Measurements from ENCODE around the gene CCNK. TPM values are rescaled to one million over a fixed set of nuclear protein-coding genes. Genes with fewer than 3 reads are reported as not detected.

CCNK gene
- total RNA-seq, 2 experiments from 2014 or later, result 90.2 to 98.8 TPM

DNA sequence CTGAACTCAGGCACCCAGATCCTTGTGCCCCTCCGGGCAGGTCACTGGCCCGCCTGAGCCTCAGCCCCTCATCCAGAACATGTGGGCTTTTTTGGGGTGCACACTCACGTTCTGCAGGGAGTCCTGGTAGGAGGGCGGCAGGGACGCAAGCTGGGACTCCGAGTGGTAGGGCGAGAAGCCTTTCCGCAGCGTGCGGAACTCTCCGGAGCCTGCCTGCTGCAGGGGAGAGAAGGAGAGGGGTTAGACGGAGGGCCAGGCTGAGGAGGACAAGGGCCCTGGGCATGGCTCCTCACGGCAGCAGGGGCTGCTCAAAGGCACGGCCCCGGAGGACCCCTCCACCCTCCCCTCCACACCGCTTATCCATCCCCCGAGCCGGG, 40.8 kb downstream of the CCNK start:
- H3K27ac Mint-ChIP-seq, result no peak overlapping the region
- CTCF ChIA-PET, result interaction anchor here (1.3 kb wide), 1 partner anchor 106 kb away, joined by 4 read pairs; no protein-coding TSS in a partner anchor
- H3K36me3 Mint-ChIP-seq (ENCODE audit: low read depth), result no peaks in the 10 kb centered on the region
- intact Hi-C loops (cut with micrococcal nuclease), result loop anchor here (10.0 kb wide), 1 partner anchor 363 kb away; no protein-coding TSS in a partner anchor
- POLR2A ChIA-PET, result no interaction called here
- no peaks in the 10 kb centered on the region for H3K27me3 Mint-ChIP-seq
- H3K4me1 Mint-ChIP-seq (ENCODE audit: low read depth), result peaks cover 9% of the 10 kb centered on the region
- H3K4me3 Mint-ChIP-seq, result no peak overlapping the region
- ATAC-seq, result no peak
- TF ChIP-seq CTCF (IDR thresholded peaks at IDR 0.05), result no peak
- no peak for DNase-seq
- no peaks in the 10 kb centered on the region for H3K9me3 Mint-ChIP-seq

DNA sequence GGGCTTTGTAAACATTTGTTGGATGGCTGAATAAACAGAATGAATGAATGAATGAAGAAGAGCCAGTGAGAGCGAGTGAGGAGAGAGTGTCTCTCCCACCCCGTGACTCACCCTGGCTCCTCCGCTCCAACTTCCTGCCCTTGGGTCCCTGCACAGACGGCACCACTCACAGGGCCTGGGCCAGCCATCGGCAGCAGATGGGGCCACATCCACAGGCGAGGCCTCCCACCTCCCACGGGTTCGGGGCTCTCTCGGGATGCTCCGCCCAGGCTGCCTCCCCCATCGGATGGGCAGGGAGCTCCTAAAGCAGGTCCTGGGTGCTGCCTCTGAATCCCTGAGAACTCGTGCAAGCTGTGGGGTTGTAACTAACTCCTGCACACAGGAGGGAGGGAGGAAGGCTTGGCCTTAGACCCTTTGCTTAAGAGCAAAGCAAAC, 41.3 kb downstream of the CCNK start:
- no peaks in the 10 kb centered on the region for H3K27me3 Mint-ChIP-seq
- CTCF ChIA-PET, result interaction anchor here (1.1 to 1.3 kb wide), 2 partner anchors 106 kb away, joined by 3 to 4 read pairs; no protein-coding TSS in a partner anchor
- no peak for TF ChIP-seq CTCF (IDR thresholded peaks at IDR 0.05)
- ATAC-seq (no peak), DNase-seq (no peak)
- no peaks in the 10 kb centered on the region for H3K36me3 Mint-ChIP-seq (ENCODE audit: low read depth)
- no peaks in the 10 kb centered on the region for H3K9me3 Mint-ChIP-seq
- no peak overlapping the region for H3K27ac Mint-ChIP-seq
- H3K4me3 Mint-ChIP-seq, result no peak overlapping the region
- intact Hi-C loops (cut with micrococcal nuclease), result loop anchor here (10.0 kb wide), 1 partner anchor 362 kb away; no protein-coding TSS in a partner anchor
- peaks cover 9% of the 10 kb centered on the region for H3K4me1 Mint-ChIP-seq (ENCODE audit: low read depth)
- POLR2A ChIA-PET, result no interaction called here

- ATAC-seq, result no peak
- no peak for DNase-seq
- no peak for TF ChIP-seq CTCF (IDR thresholded peaks at IDR 0.05)
- intact Hi-C loops (cut with micrococcal nuclease), result loop anchor here (10.0 kb wide), 1 partner anchor 362 kb away; no protein-coding TSS in a partner anchor
- ChIA-PET POLR2A (interaction anchor here (0.6 to 1.2 kb wide), 2 partner anchors 23 to 28 kb away, joined by 3 read pairs; no protein-coding TSS in a partner anchor), CTCF (interaction anchor here (1.1 kb wide), 1 partner anchor 105 kb away, joined by 3 read pairs; no protein-coding TSS in a partner anchor)
- Mint-ChIP-seq H3K36me3 (ENCODE audit: low read depth) (no peaks in the 10 kb centered on the region), H3K4me1 (ENCODE audit: low read depth) (peaks cover 9% of the 10 kb centered on the region), H3K27ac (no peak overlapping the region), H3K4me3 (no peak overlapping the region), H3K9me3 (no peaks in the 10 kb centered on the region), H3K27me3 (no peaks in the 10 kb centered on the region)
Observed at GRCh38 chr14:99522934-99523703, 41.9 kb downstream of the CCNK start.

DNA sequence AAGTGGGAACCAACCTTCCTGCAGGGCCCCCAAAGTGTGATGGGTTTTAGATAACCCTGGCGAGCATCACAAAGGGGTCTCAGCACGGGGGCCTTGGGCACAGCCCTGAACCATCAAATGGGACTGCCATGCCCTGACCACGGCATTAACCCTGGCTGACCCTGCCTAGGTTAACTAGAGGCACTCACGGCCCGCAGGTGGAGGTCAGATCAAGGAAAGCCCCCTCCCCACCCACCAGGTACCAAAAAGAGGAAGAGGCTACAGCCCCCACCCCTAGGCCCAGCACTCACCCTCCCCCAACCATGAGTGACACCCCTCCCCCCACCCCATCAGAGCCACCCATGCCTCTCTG, 42.5 kb downstream of the CCNK start:
- ChIA-PET POLR2A (interaction anchor here (0.6 to 1.2 kb wide), 2 partner anchors 23 to 28 kb away, joined by 3 read pairs; no protein-coding TSS in a partner anchor), CTCF (interaction anchor here (1.1 kb wide), 1 partner anchor 105 kb away, joined by 3 read pairs; no protein-coding TSS in a partner anchor)
- no peaks in the 10 kb centered on the region for H3K9me3 Mint-ChIP-seq
- no peak for TF ChIP-seq CTCF (IDR thresholded peaks at IDR 0.05)
- intact Hi-C loops (cut with micrococcal nuclease), result loop anchor here (10.0 kb wide), 1 partner anchor 361 kb away; no protein-coding TSS in a partner anchor
- ATAC-seq (no peak), DNase-seq (no peak)
- no peaks in the 10 kb centered on the region for H3K36me3 Mint-ChIP-seq (ENCODE audit: low read depth)
- H3K4me3 Mint-ChIP-seq, result no peak overlapping the region
- H3K27ac Mint-ChIP-seq, result no peak overlapping the region
- no peaks in the 10 kb centered on the region for H3K27me3 Mint-ChIP-seq
- peaks cover 9% of the 10 kb centered on the region for H3K4me1 Mint-ChIP-seq (ENCODE audit: low read depth)

Measured in activated CD8-positive, alpha-beta T cell treated with anti-CD3 and anti-CD28 coated beads for 36 hours (primary cell).